Transverse colon (tissue), 4 donors: ENCODE measurements around the gene C20orf202. TPM values are rescaled to one million over a fixed set of nuclear protein-coding genes. Genes with fewer than 3 reads are reported as not detected.

Experiments used
- DNase-seq: peaks from one replicate; pipeline ENCODE4 v3.0.0-alpha.2; 2019
- H3K27ac ChIP-seq, 4 donors: fragments of 200-600 bp; sonication (generic); 2 replicates each; pipeline ENCODE4 v1.5.1; 2016 to 2018; ENCODE audit warnings: inconsistent platforms in 4 of 4
- H3K27me3 ChIP-seq: fragments of 200-600 bp; sonication (generic); 2 replicates; pipeline ENCODE4 v1.5.1; 2017; ENCODE audit warnings: inconsistent platforms
- H3K36me3 ChIP-seq, 4 donors: fragments of 200-600 bp; sonication (generic); 2 replicates each; pipeline ENCODE4 v1.5.1; 2017 to 2019; ENCODE audit warnings: inconsistent platforms in 4 of 4
- H3K4me1 ChIP-seq, 4 donors: fragments of 200-600 bp; sonication (generic); 2 replicates each; pipeline ENCODE4 v1.5.1; 2017 to 2020; ENCODE audit warnings: inconsistent platforms in 4 of 4
- H3K4me3 ChIP-seq, 4 donors: fragments of 200-600 bp; sonication (generic); 1 replicate in 1 of 4; 2 replicates in 3 of 4; pipeline versions ENCODE4 v1.5.1 to v1.6.1; 2017 to 2019; ENCODE audit warnings: inconsistent platforms in 4 of 4
- H3K9me3 ChIP-seq, 2 donors: fragments of 200-600 bp; sonication (generic); 2 replicates each; pipeline ENCODE4 v1.5.1; 2017 to 2019; ENCODE audit warnings: inconsistent platforms in 2 of 2
- CTCF ChIP-seq, 5 experiments: fragments of 200-600 bp in 3 of 5; fragments of 450-650 bp in 2 of 5; sonication (generic) in 3 of 5; IDR thresholded peaks; 1 replicate in 2 of 5; 2 replicates in 3 of 5; pipeline ENCODE4 v1.5.1; 2016 to 2017; ENCODE audit warnings: antibody characterized with exemption in 5 of 5, inconsistent platforms in 3 of 5, mild to moderate bottlenecking in 2 of 5, moderate library complexity in 1 of 5
- EP300 ChIP-seq: sonication (generic); formaldehyde crosslinking; IDR thresholded peaks from one replicate; pipeline ENCODE4 v1.6.1; 2017; ENCODE audit warnings: antibody characterized with exemption, low read depth
- POLR2A ChIP-seq: fragments of 450-650 bp; IDR thresholded peaks from one replicate; pipeline ENCODE4 v1.6.1; 2016; ENCODE audit warnings: antibody characterized with exemption, mild to moderate bottlenecking, moderate library complexity
- POLR2AphosphoS5 ChIP-seq, 3 donors: sonication (generic); formaldehyde crosslinking; IDR thresholded peaks; one replicate each; pipeline ENCODE4 v1.6.1; 2016; ENCODE audit warnings: antibody characterized with exemption in 3 of 3
- WGBS, 2 donors: methylation state at CpG; one replicate each; pipeline ENCODE4 v1.1.5; 2018; ENCODE audit warnings: low coverage in 1 of 2; 5-methylcytosine and 5-hydroxymethylcytosine counted together
- in situ Hi-C, 4 donors: fragments of 200-750 bp; cut with MboI; loops; one replicate each; pipeline versions ENCODE4 v1.15.0 to v1.15.1; 2017; ENCODE audit warnings: low sequenced_read_pairs in 3 of 4, low pct_ligation_motif_present in 1 of 4, low pct_unique_long_range_greater_than_20kb in 1 of 4
- intact Hi-C: fragments of 100-400 bp; cut with DNase I; formaldehyde crosslinking; loops from one replicate; pipeline ENCODE4 v1.15.1; 2023; ENCODE audit warnings: low total_unique reads
- total RNA-seq, 4 donors: library from RNA; depleted of rRNA; stranded (reverse); fragments of >200 nt; gene quantifications; one replicate each; pipeline ENCODE4 v1.1.0, GENCODE V29; 2016

The C20orf202 gene
- total RNA-seq, 4 donors from 2014 or later = 0.32 to 0.55 TPM; not detected in 2

DNA sequence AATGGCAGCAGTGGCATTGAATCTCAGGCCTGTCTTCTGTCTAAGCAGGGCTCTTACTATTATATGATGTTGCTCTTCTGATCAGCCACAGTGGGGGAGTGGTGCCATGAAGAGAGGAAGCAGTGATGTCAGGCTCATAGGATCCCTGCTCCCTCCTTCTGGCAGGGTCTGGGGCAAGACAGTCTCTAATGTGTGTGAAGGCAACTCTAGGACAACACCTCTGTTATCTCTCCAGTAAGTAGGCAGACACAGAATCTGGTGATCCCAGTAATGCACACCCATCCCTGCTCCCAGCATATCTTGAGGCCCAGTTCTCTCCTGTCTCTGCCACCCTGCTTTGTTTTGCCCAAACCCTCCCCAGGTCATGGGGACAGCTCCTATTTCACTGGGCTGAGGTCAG lies 8.8 kb downstream of the C20orf202 start:
- Histone ChIP-seq H3K36me3 (no peaks in the 10 kb centered on the region), H3K9me3 (no peaks in the 10 kb centered on the region), H3K27ac (no peak overlapping the region), H3K4me3 (no peak overlapping the region), H3K27me3 (peaks cover 10% of the 10 kb centered on the region), H3K4me1 (peaks cover 0 to 6% (median 2%) of the 10 kb centered on the region in 4 donors)
- DNase-seq = no peak
- intact Hi-C loops = loop anchor here (5.0 kb wide), 1 partner anchor 395 kb away; no protein-coding TSS in a partner anchor
- no peak for TF ChIP-seq CTCF (IDR thresholded peaks at IDR 0.05)
- no peak for TF ChIP-seq POLR2A
- TF ChIP-seq EP300 = no peak
- no peak for TF ChIP-seq POLR2AphosphoS5 (IDR thresholded peaks at IDR 0.05)
- in situ Hi-C loops = loop anchor here (10.0 to 25.0 kb wide), 3 partner anchors 87 to 400 kb away; no protein-coding TSS in a partner anchor

- DNase-seq = peak; percentile 71
- H3K27me3 ChIP-seq = peaks cover 10% of the 10 kb centered on the region
- H3K27ac ChIP-seq = no peak overlapping the region
- intact Hi-C loops (loop anchor here (5.0 kb wide), 1 partner anchor 396 kb away; no protein-coding TSS in a partner anchor), in situ Hi-C loops (loop anchor here (10.0 to 25.0 kb wide), 3 partner anchors 88 to 401 kb away; no protein-coding TSS in a partner anchor)
- no peaks in the 10 kb centered on the region for H3K9me3 ChIP-seq
- peaks cover 0 to 6% (median 2%) of the 10 kb centered on the region in 4 donors for H3K4me1 ChIP-seq
- H3K4me3 ChIP-seq = no peak overlapping the region
- WGBS, 2 donors = 14 to 89% methylated on average over 2 to 21 of the region's 21 CpGs
- TF ChIP-seq CTCF (IDR thresholded peaks at IDR 0.05) = peak; percentile 76 to 80 (median 79)
- TF ChIP-seq POLR2AphosphoS5 (IDR thresholded peaks at IDR 0.05) = no peak
- no peak for TF ChIP-seq POLR2A
- H3K36me3 ChIP-seq = no peaks in the 10 kb centered on the region
Observed at GRCh38 chr20:1212607-1213396, 9.5 kb downstream of the C20orf202 start.

DNA sequence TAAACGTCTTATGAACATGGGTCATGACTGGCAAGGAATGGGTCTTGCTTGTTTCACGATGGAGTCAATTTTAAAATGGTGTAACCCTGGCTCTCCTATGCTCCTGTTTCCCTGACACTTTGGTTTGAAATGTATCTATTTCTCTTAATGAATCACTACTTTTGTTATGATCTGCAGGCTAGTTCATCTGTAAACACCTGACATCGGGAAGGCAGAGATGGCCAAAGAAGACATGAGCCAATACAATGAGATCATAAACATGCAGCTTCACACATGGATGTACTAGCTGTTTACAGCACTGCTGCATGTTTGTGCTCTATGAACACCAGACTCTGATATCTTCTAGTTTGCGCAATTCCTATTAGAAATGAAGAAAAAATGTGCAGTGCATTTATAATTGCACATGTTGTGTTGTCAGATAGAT lies 11.6 kb downstream of the C20orf202 start:
- Histone ChIP-seq H3K27me3 (peaks cover 10% of the 10 kb centered on the region), H3K9me3 (no peaks in the 10 kb centered on the region), H3K36me3 (no peaks in the 10 kb centered on the region), H3K4me1 (peaks cover 0 to 6% (median 2%) of the 10 kb centered on the region in 4 donors), H3K4me3 (no peak overlapping the region), H3K27ac (no peak overlapping the region)
- intact Hi-C loops = loop anchor here (5.0 kb wide), 1 partner anchor 398 kb away; no protein-coding TSS in a partner anchor
- DNase-seq = no peak
- in situ Hi-C loops = loop anchor here (10.0 to 25.0 kb wide), 3 partner anchors 90 to 403 kb away; no protein-coding TSS in a partner anchor
- no peak for TF ChIP-seq CTCF (IDR thresholded peaks at IDR 0.05)
- TF ChIP-seq POLR2A = no peak
- no peak for TF ChIP-seq EP300
- TF ChIP-seq POLR2AphosphoS5 (IDR thresholded peaks at IDR 0.05) = no peak
- WGBS, 2 donors = 47 to 50% methylated on average over 4 of the region's 4 CpGs

- intact Hi-C loops = no loop called here
Observed at GRCh38 chr20:1215386-1216170, 12.3 kb downstream of the C20orf202 start.

More at GRCh38 chr20:1215386-1216170, 12.3 kb downstream of the C20orf202 start:
- Histone ChIP-seq H3K4me1 (peaks cover 0 to 6% (median 2%) of the 10 kb centered on the region in 4 donors), H3K4me3 (no peak overlapping the region), H3K9me3 (no peaks in the 10 kb centered on the region), H3K27ac (no peak overlapping the region), H3K27me3 (peaks cover 10% of the 10 kb centered on the region), H3K36me3 (no peaks in the 10 kb centered on the region)
- TF ChIP-seq POLR2AphosphoS5 (IDR thresholded peaks at IDR 0.05) (no peak), POLR2A (no peak), EP300 (no peak), CTCF (IDR thresholded peaks at IDR 0.05) (no peak)
- in situ Hi-C loops = loop anchor here (10.0 to 25.0 kb wide), 3 partner anchors 91 to 403 kb away; no protein-coding TSS in a partner anchor
- DNase-seq = no peak
- WGBS, 2 donors = 45 to 68% methylated on average over 7 to 11 of the region's 11 CpGs
